ENCODE results near the gene LRFN4. TPM values are rescaled to one million over a fixed set of nuclear protein-coding genes. Genes with fewer than 3 reads are reported as not detected.

Gene LRFN4
- total and polyA plus RNA-seq, 2 of the 13 experiments (the other 11 are each of a cell fraction or from before 2014, with no cell fraction given) = 1.3 to 6.8 TPM

- no peak for TF ChIP-seq RFXAP (CRISPR knock-in tag; IDR thresholded peaks at IDR 0.05; ENCODE audit: borderline replicate concordance)
- no peak for TF ChIP-seq ZNF224 (CRISPR knock-in tag; IDR thresholded peaks at IDR 0.05)
- no peak for TF ChIP-seq ZNF850 (CRISPR knock-in tag; conservative IDR thresholded peaks at IDR 0.05)
- no peak for TF ChIP-seq ZNF275 (CRISPR knock-in tag; IDR thresholded peaks at IDR 0.05; ENCODE audit: borderline replicate concordance)
- TF ChIP-seq ISX (CRISPR knock-in tag; conservative IDR thresholded peaks at IDR 0.05) = no peak
- no peak for TF ChIP-seq MED1 (CRISPR knock-in tag; IDR thresholded peaks at IDR 0.05)
- no peak for TF ChIP-seq ZNF800 (CRISPR knock-in tag; IDR thresholded peaks at IDR 0.05)
- no peak for TF ChIP-seq TGIF2 (CRISPR knock-in tag; IDR thresholded peaks at IDR 0.05)
- no peak for TF ChIP-seq NONO (IDR thresholded peaks at IDR 0.05)
- no peak; the same call in 1 of the 2 replicates for TF ChIP-seq NONO (CRISPR knock-in tag; conservative IDR thresholded peaks at IDR 0.05)
- TF ChIP-seq ZNF567 (CRISPR knock-in tag; IDR thresholded peaks at IDR 0.05; ENCODE audit: borderline replicate concordance) = no peak
- TF ChIP-seq NFE2L2 (IDR thresholded peaks at IDR 0.05; ENCODE audit: low read length) = no peak
- 0 out of 2 replicates have a peak, but pooled peaks have one; percentile 6 for TF ChIP-seq GLI4 (CRISPR knock-in tag; IDR thresholded peaks at IDR 0.05; ENCODE audit: borderline replicate concordance)
- no peak for TF ChIP-seq ZBTB7A (CRISPR knock-in tag; IDR thresholded peaks at IDR 0.05)
- no peak for TF ChIP-seq ZNF781 (CRISPR knock-in tag; IDR thresholded peaks at IDR 0.05; ENCODE audit: borderline replicate concordance, not compliant biosample characterization)
- TF ChIP-seq FOXA3 (CRISPR knock-in tag; IDR thresholded peaks at IDR 0.05) = no peak
- TF ChIP-seq, protein P1, sequence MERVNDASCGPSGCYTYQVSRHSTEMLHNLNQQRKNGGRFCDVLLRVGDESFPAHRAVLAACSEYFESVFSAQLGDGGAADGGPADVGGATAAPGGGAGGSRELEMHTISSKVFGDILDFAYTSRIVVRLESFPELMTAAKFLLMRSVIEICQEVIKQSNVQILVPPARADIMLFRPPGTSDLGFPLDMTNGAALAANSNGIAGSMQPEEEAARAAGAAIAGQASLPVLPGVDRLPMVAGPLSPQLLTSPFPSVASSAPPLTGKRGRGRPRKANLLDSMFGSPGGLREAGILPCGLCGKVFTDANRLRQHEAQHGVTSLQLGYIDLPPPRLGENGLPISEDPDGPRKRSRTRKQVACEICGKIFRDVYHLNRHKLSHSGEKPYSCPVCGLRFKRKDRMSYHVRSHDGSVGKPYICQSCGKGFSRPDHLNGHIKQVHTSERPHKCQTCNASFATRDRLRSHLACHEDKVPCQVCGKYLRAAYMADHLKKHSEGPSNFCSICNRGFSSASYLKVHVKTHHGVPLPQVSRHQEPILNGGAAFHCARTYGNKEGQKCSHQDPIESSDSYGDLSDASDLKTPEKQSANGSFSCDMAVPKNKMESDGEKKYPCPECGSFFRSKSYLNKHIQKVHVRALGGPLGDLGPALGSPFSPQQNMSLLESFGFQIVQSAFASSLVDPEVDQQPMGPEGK (CRISPR knock-in tag; IDR thresholded peaks at IDR 0.05) = no peak
- no peak for TF ChIP-seq ZNF10 (CRISPR knock-in tag; IDR thresholded peaks at IDR 0.05; ENCODE audit: borderline replicate concordance, low read depth)
- TF ChIP-seq, protein P2, sequence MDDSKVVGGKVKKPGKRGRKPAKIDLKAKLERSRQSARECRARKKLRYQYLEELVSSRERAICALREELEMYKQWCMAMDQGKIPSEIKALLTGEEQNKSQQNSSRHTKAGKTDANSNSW (CRISPR knock-in tag; IDR thresholded peaks at IDR 0.05; ENCODE audit: borderline replicate concordance) = no peak
- TF ChIP-seq ZNF225 (CRISPR knock-in tag; IDR thresholded peaks at IDR 0.05) = no peak
- TF ChIP-seq GATAD1 (CRISPR knock-in tag; IDR thresholded peaks at IDR 0.05) = no peak
- TF ChIP-seq PTBP1 (IDR thresholded peaks at IDR 0.05; ENCODE audit: low read depth, low read length, poor library complexity, severe bottlenecking) = no peak
- TF ChIP-seq FOXC1 (CRISPR knock-in tag; IDR thresholded peaks at IDR 0.05; ENCODE audit: borderline replicate concordance) = no peak
- TF ChIP-seq ZNF460 (CRISPR knock-in tag; IDR thresholded peaks at IDR 0.05; ENCODE audit: borderline replicate concordance) = no peak
These were observed 12.9 kb upstream of the LRFN4 start (continued) for GRCh38 chr11:66843776-66844495.
